GM21360 (cell line): ENCODE data around the gene MED22.
"Not testable (repeated sequence)": the region's sequence is repeated elsewhere in the genome, so short reads cannot be mapped to it uniquely, and the experiment has no call there.

Source experiments
- ATAC-seq: cut with Tn5 transposase; IDR thresholded peaks from one replicate; pipeline ENCODE4 v1.9.1; 2021; ENCODE audit warnings: mild to moderate bottlenecking, moderate library complexity; ENCODE audit not compliant: unreplicated experiment

MED22 gene

GRCh38 chr9:133347985-133348717 lies at the start of gene MED22, which contains the start of gene RPL7A:
MED22 (minus strand) TSS chr9:133348131; CDS start chr9:133346662, 1,469 bp downstream.
RPL7A (plus strand) TSS chr9:133348218; CDS start chr9:133348244, 26 bp downstream.
- peak; percentile 64 for ATAC-seq

- no peak for ATAC-seq
Measured at GRCh38 chr9:133397370-133397769, 49.4 kb upstream of the MED22 start.

- ATAC-seq, result no peak
Measured at GRCh38 chr9:133396952-133397351, 49.0 kb upstream of the MED22 start.

- ATAC-seq, result no peak
Measured at GRCh38 chr9:133394687-133395271, 46.8 kb upstream of the MED22 start.

GRCh38 chr9:133393399-133393798 lies 45.5 kb upstream of the MED22 start:
- ATAC-seq, result no peak

GRCh38 chr9:133392308-133392707 lies 44.4 kb upstream of the MED22 start:
- ATAC-seq, result not testable (repeated sequence)

- ATAC-seq, result not testable (repeated sequence)
Measured at GRCh38 chr9:133391449-133391848, 43.5 kb upstream of the MED22 start.

GRCh38 chr9:133390713-133391112 lies 42.8 kb upstream of the MED22 start:
- no peak for ATAC-seq

GRCh38 chr9:133389562-133389961 lies 41.6 kb upstream of the MED22 start:
- ATAC-seq, result no peak

- no peak for ATAC-seq
Measured at GRCh38 chr9:133389025-133389557, 41.2 kb upstream of the MED22 start.

GRCh38 chr9:133387680-133388079 lies 39.7 kb upstream of the MED22 start:
- ATAC-seq, result no peak

- no peak for ATAC-seq
Measured at GRCh38 chr9:133386338-133386737, 38.4 kb upstream of the MED22 start.

- no peak for ATAC-seq
Measured at GRCh38 chr9:133385452-133385851, 37.5 kb upstream of the MED22 start.

GRCh38 chr9:133384736-133385321 lies 36.9 kb upstream of the MED22 start:
- ATAC-seq, result no peak

- ATAC-seq, result no peak
Measured at GRCh38 chr9:133383438-133383837, 35.5 kb upstream of the MED22 start.

- no peak for ATAC-seq
Measured at GRCh38 chr9:133382507-133383141, 34.7 kb upstream of the MED22 start.

GRCh38 chr9:133380734-133381133 lies 32.8 kb upstream of the MED22 start:
- no peak for ATAC-seq

GRCh38 chr9:133379153-133380086 lies 31.5 kb upstream of the MED22 start:
- ATAC-seq, result no peak

GRCh38 chr9:133378408-133378962 lies 30.6 kb upstream of the MED22 start:
- no peak for ATAC-seq

- no peak for ATAC-seq
Measured at GRCh38 chr9:133377721-133378216, 29.8 kb upstream of the MED22 start.
